Breast epithelium (tissue), 3 donors: ENCODE data around the gene FXYD2.

Source experiments
- CTCF ChIP-seq, 3 donors: fragments of 450-650 bp; IDR thresholded peaks; one replicate each; pipeline ENCODE4 v1.5.1; 2016 to 2017; ENCODE audit warnings: antibody characterized with exemption in 3 of 3, mild to moderate bottlenecking in 3 of 3, moderate library complexity in 3 of 3
- POLR2A ChIP-seq: fragments of 450-650 bp; IDR thresholded peaks from one replicate; pipeline ENCODE4 v1.6.1; 2016; ENCODE audit warnings: antibody characterized with exemption, mild to moderate bottlenecking, moderate library complexity
- POLR2AphosphoS5 ChIP-seq, 3 donors: sonication (generic); formaldehyde crosslinking; IDR thresholded peaks; one replicate each; pipeline ENCODE4 v1.6.1; 2017; ENCODE audit warnings: antibody characterized with exemption in 3 of 3

DNA sequence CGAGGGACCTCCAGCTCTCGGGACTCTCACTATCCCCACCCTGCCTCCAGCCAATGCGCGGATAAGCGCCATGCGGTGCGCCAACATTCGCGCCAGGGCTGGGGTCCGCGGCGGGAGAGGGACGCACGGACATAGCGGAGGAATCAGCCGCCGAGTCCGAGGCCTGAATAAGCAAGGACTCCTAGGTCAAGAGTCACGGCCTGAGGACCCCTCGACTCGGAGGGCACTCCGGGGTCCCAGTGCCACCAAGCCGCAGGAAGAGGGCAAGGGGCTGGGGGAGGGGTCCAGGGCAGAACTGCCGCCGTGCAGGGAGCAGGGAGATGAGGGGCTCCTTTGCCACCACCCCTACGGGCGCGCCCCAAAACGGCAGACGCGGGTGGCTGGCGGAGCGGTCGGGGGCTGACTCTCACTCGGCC is 28.1 kb downstream of the FXYD2 start:
- TF ChIP-seq CTCF (IDR thresholded peaks at IDR 0.05) (no peak), POLR2A (no peak), POLR2AphosphoS5 (IDR thresholded peaks at IDR 0.05) (no peak)
